Muscle of arm (tissue), 12 donors: Measurements from ENCODE around the gene LY6G6D. TPM values are rescaled to one million over a fixed set of nuclear protein-coding genes. Genes with fewer than 3 reads are reported as not detected.
A peak's percentile ranks its signal among the peaks of the same experiment; 100 is the strongest.
"Not testable (repeated sequence)": the region's sequence is repeated elsewhere in the genome, so short reads cannot be mapped to it uniquely, and the experiment has no call there.

Source experiments
- DNase-seq: peaks from one replicate; pipeline ENCODE4 v3.0.0-alpha.2; 2013
- polyA plus RNA-seq, 12 donors: library from polyadenylated mRNA; unstranded; fragments of 120-200 nt; gene quantifications; one replicate each; pipeline ENCODE4 v1.2.1, GENCODE V29; 2013; ENCODE audit not compliant: insufficient read length in 12 of 12

Gene LY6G6D
- polyA plus RNA-seq, 12 donors: 0.50 to 1.1 (median 0.75) TPM; not detected in 6

DNA sequence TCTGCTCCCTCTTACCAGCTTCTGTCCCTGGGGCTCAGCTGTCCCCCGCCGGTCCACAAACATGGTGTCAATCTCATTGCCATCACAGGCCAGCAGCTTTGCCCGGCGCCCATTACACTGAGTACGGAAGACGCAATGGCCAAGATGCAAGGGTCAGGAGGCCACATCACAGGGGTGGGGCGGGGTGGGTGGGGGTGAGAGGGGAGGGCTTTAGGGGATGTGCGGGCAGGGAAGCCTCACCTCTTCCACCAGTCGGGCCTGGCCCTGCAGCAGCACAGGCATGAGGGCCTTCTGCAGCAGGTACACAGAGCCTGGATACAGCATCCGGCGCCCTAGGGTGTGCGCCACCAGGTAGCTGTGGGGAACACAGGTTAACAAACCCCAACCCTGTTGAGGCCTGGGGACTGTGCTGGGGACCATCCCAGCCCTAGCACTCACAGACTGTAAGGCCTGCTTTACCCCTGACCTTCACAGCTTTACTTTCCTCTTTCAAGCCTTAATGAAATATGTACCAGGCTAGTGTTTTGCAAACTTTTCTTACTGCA, 23.5 kb upstream of the LY6G6D start:
- no peak for DNase-seq

GRCh38 chr6:31692353-31692752, 22.8 kb upstream of the LY6G6D start:
- DNase-seq: no peak

DNA sequence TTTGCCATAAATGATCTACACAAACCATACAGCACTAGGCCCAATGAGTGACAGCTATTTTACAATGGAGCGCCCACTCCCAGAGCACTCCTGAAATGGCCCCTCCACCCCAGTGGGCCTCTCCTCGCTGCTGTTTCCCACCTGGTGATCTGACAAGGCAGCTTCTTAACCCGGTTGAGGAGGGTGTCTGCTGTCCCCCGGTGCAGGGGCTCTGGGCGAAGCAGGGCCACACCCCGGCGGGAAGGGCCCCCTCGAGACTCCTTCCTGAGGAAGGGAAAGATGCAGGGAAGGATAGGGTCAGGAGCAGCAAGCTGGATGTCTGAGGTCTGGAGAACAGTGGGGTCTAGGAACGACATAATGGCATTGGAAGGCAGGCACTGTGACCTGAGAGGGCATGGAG, 22.3 kb upstream of the LY6G6D start:
- DNase-seq: no peak

DNA sequence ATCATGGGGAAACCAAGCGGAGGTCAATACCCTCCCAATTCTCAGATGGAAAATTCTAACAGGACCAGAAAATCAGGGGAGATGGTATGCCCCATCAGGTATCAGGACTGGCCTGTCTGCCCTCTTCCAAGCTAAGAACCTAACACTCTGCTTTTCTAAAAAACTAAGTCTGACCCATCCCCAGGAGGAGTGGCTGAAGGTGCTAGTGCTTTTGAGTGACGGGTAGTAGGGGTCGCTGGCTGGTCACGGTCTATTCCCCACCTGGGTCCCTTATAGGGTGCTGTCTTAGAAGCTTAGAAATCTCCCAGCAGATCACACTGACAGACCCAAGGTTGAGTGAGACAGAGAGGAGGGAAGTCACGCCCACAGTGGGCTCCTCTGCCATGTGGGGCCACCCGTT, 21.6 kb upstream of the LY6G6D start:
- DNase-seq: no peak

DNA sequence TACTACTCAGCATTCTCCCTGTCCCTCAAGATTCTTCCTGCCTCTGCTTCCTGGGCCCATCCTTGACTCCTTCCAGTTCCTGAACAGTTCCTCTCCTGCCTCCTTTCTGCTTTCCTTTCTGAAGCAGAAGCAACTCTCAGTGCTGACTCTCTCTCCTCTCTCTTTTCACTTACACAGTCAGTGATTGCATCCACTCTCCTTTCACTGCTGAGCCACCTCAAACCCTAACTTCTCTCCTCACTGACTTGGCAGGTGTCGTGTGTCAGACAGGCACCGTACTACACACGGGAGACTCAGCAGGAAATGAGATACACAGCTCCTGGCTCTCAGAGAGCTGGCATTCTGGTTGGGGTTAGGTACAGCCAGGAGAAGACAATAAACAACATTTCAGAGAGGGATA, 17.6 kb upstream of the LY6G6D start:
- no peak for DNase-seq

GRCh38 chr6:31700740-31701401, 14.3 kb upstream of the LY6G6D start:
- no peak for DNase-seq

GRCh38 chr6:31701666-31702404, 13.3 kb upstream of the LY6G6D start:
- DNase-seq: peak; percentile 68

DNA sequence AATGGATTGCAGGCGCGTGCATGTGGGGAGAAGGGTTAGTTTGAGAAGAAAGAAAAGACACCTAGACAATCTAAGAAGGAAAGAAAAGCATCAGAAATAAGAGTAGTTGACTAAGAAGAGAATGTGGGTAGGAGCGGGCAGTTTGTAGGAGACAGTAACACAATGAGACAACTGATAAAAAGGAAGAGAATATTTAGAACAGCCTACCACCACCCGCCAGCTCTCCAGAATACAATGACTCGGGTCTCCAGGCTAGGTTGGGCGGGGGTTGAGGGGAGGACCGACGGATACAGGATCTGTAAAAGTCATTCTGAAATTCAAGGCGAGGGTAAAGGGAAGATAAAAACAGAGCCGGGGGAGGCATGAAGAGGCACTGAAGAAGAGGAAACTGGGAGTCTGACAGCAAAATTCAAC, 12.7 kb upstream of the LY6G6D start:
- no peak for DNase-seq

DNA sequence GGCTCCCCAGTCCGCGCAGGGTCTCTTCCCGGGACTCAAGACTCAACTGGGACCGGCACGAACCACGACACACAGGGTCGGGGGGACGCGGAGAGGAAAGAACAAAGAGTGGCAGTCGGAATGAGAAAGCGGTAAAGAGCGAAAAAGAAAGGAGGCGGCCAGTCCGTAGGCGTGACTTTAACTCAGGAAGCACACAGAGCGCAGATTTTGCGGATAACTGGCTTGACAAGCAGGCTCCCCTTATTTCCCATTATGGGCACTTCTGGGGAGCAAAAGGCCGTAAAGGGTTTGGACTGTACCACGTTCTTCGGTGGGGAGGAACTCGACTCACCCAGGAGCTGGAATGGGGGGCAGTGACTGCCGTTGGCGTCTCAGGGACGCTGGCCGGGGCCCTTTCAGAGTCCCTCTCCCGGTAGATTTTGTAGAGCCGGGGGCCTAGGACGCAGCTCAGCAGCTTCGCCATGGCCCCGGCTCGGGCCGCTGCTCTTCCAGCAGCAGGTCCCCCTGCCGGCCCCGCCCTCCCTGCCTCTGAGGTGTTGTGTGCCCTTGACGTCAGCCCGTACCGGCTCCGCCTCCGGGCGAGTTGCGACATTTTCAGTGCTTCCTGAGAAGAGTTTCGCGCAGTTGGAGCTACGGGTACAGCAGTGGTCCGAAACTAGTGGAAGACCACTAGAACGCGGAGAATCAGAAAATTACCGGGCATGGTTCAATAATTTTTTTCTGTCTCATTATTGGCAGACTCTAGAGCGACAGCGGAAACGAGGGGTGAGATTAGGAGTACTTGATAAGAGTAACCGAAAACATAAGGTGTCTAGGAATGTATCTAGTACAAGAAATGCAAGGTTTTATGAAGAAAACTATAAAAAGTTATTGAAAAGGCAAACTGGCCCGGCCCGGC, 12.1 kb upstream of the LY6G6D start, which contains the start of gene ABHD16A:
Gene ABHD16A, minus strand, starts transcription at position 506 of the 898 bp plus-strand sequence. Its CDS starts 43 bp downstream, at position 463.
- DNase-seq: peak; percentile 99

- no peak for DNase-seq
These were observed 9.2 kb upstream of the LY6G6D start for GRCh38 chr6:31705931-31706330.

DNA sequence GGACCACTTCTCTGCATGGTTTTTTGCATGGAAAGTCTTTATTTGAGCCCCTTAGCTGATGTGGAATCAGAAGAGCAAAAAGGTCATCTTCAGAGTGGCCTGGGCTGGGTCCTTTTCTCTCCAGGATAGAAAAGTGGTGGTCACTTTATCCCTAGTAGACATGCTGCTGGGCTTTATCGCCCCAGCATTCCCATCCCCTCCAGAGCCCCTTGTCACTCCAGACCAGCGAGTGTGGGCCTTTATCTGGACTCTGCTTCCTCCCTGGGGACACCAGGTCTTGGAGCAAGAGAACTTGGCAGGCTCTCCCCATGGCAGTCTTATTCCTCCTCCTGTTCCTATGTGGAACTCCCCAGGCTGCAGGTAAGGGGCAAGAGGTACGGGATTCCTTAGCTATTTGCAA, 8.5 kb upstream of the LY6G6D start, which contains the start of gene LY6G6F:
Gene LY6G6F, plus strand, starts transcription at position 268 of the 400 bp plus-strand sequence. Its CDS starts 41 bp downstream, at position 309.
- DNase-seq: no peak

GRCh38 chr6:31707701-31708100, 7.4 kb upstream of the LY6G6D start:
- no peak for DNase-seq

DNA sequence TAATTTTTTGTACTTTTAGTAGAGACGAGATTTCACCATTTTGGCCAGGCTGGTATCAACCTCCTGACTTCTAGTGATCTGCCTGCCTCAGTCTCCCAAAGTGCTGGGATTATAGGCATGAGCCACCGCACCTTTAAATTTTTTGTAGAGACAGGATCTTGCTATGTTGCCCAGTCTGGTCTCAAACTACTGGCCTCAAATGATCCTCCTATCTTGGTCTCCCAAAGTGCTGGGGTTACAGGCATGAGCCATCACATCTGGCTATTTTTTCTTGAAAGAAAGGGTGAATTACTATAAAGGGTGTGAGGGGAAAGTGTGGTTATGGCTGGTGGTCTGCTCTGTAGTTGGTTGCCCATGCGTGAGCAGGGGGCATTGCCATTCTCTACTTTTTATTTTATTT, 6.9 kb upstream of the LY6G6D start:
- DNase-seq: no peak

GRCh38 chr6:31709157-31709556, 6.0 kb upstream of the LY6G6D start:
- not testable (repeated sequence) for DNase-seq

- DNase-seq: no peak
These were observed 4.5 kb upstream of the LY6G6D start for GRCh38 chr6:31710523-31711219.

DNA sequence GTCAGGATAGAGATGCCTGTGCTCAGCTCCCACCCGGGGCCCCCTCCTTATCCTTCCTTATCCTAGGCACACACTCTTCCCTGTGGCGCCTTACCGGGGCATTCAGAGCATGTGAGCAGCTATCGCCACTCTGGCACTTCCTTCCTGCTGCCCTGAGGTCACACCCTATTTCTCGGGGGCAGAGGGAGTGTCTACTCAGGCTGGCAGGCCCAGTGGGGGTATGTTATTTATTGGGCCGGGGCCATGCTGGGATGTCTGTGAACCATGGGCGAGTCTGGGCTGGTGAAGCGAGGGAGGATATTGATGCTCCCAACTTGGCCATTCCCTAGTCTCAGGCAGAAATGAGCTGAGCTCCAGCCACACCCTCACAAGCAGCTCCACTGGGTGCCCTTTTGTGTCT, 3.9 kb upstream of the LY6G6D start:
- no peak for DNase-seq

GRCh38 chr6:31712296-31712695, 2.9 kb upstream of the LY6G6D start:
- DNase-seq: no peak

- no peak for DNase-seq
These were observed 1.7 kb upstream of the LY6G6D start for GRCh38 chr6:31713465-31713864.

DNA sequence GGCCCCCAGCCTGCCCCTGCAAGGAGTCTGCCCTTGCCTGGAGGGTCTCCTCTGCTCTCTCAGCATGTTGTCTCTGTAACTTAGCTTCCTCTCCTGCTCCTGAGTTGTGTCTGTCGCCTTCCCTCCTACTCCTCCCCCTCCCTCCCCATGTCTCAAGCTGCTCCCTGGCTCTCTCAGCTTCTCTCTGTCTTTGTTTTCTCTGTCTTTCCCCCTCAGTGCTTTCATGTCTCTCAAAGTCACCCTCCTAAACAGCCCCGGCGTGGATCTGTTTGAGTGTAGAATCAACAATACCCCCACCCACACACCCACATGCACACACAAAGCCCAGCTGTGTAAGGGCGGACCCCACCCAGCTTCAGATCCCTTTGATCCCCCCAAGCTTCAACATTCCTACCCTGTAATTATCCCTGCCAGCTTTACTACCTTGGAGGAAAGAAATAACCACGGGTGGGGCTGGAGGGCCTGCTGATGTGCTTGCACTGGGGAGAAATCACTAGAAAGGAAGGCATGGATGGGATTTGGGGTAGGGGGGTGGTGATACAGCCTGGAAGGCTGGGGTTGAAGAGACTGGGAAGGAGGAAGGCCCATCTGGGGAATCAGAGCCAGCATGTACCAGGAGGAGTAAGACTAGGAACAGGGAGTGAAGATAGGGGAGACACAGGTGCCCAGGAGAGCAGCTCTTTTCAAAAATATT, 1.0 kb upstream of the LY6G6D start:
- DNase-seq: no peak

DNA sequence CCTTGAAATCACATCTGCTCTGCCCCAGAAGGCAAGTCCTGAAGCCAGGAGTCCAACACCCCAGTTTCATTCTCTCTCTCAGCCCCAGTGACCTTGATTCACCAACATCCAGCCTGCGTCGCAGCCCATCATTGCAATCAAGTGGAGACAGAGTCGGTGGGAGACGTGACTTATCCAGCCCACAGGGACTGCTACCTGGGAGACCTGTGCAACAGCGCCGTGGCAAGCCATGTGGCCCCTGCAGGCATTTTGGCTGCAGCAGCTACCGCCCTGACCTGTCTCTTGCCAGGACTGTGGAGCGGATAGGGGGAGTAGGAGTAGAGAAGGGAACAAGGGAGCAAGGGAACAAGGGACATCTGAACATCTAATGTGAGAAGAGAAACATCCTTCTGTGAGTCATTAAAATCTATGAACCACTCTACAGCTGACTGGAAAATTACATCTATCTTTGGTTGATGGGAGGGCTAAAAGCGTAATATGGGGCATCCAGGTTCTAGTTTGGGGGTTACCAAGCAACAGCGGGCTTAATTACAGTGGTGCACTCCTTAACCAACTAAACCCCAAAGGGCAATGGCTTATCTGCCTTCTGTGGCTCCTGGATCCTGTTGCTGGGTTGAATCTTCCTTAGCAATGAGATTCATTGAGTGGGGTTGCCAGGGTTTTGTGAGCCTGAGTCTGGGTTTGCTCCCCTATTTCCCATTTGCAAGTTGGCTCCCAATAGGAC, 2.5 kb downstream of the LY6G6D start:
- DNase-seq: no peak
